Testis (tissue), 3 donors: ENCODE data around the gene MAGEA3. TPM values are rescaled to one million over a fixed set of nuclear protein-coding genes. Genes with fewer than 3 reads are reported as not detected.
"Not testable (repeated sequence)": the region's sequence is repeated elsewhere in the genome, so short reads cannot be mapped to it uniquely, and the experiment has no call there.

ENCODE experiments used
- DNase-seq: peaks from one replicate; pipeline ENCODE4 v3.0.0-alpha.2; 2019
- H3K27ac ChIP-seq, 2 donors: fragments of 200-600 bp; sonication (generic); one replicate each; pipeline ENCODE4 v1.5.1; 2019
- H3K27me3 ChIP-seq: fragments of 200-600 bp; sonication (generic); one replicate; pipeline ENCODE4 v1.5.1; 2019
- H3K36me3 ChIP-seq: fragments of 200-600 bp; sonication (generic); one replicate; pipeline ENCODE4 v1.5.1; 2017; ENCODE audit warnings: low read depth; ENCODE audit errors: missing control alignments
- H3K4me1 ChIP-seq: fragments of 200-600 bp; sonication (generic); one replicate; pipeline ENCODE4 v1.5.1; 2019
- H3K4me3 ChIP-seq, 2 donors: fragments of 200-600 bp; sonication (generic); one replicate each; pipeline ENCODE4 v1.5.1; 2017 to 2019
- H3K9me3 ChIP-seq: fragments of 200-600 bp; sonication (generic); one replicate; pipeline ENCODE4 v1.5.1; 2017
- CTCF ChIP-seq, 3 experiments: fragments of 450-650 bp in 2 of 3; fragments of 200-600 bp in 1 of 3; sonication (generic) in 1 of 3; IDR thresholded peaks; one replicate each; pipeline ENCODE4 v1.5.1; 2016 to 2019; ENCODE audit warnings: antibody characterized with exemption in 3 of 3, mild to moderate bottlenecking in 2 of 3, moderate library complexity in 1 of 3
- POLR2A ChIP-seq: fragments of 450-650 bp; IDR thresholded peaks from one replicate; pipeline ENCODE4 v1.6.1; 2017; ENCODE audit warnings: antibody characterized with exemption, mild to moderate bottlenecking, moderate library complexity
- WGBS, 2 donors: methylation state at CpG; one replicate each; pipeline ENCODE4 v1.1.5; 2018; 5-methylcytosine and 5-hydroxymethylcytosine counted together
- intact Hi-C: fragments of 100-400 bp; cut with DNase I; formaldehyde crosslinking; loops from one replicate; pipeline ENCODE4 v1.15.1; 2023; ENCODE audit warnings: low total_unique reads
- polyA plus RNA-seq: library from polyadenylated mRNA; stranded (reverse); fragments of 350-450 nt; fragmentation: Illumina TruSeq; extraction: RNeasy Lipid Tissue Mini Kit (QIAGEN cat#74804); gene quantifications from one replicate; pipeline ENCODE4 v1.2.3, GENCODE V29; 2014; ENCODE audit warnings: low read depth, low replicate concordance; ENCODE audit not compliant: insufficient read depth
- total RNA-seq, 2 donors: library from RNA; depleted of rRNA; stranded (reverse); fragments of >200 nt; gene quantifications; one replicate each; pipeline ENCODE4 v1.2.3, GENCODE V29; 2016

MAGEA3 gene
- total and polyA plus RNA-seq, 3 donors from 2014 or later = 16.0 to 16.3 (median 16.1) TPM

- DNase-seq = no peak
Measured at GRCh38 chrX:152658302-152658701, 40.3 kb upstream of the MAGEA3 start.

GRCh38 chrX:152663086-152663485 is 35.5 kb upstream of the MAGEA3 start:
- Histone ChIP-seq H3K27ac (no peak overlapping the region), H3K27me3 (no peaks in the 10 kb centered on the region), H3K9me3 (no peaks in the 10 kb centered on the region), H3K4me1 (no peaks in the 10 kb centered on the region), H3K36me3 (no peaks in the 10 kb centered on the region), H3K4me3 (no peak overlapping the region)
- intact Hi-C loops = no loop called here
- TF ChIP-seq POLR2A (no peak), CTCF (IDR thresholded peaks at IDR 0.05) (no peak)
- WGBS, 2 donors = 60 to 94% methylated on average over 3 to 4 of the region's 4 CpGs
- DNase-seq = no peak

More at GRCh38 chrX:152658302-152658701, 40.3 kb upstream of the MAGEA3 start:
- H3K4me1 ChIP-seq = no peaks in the 10 kb centered on the region
- no peak overlapping the region for H3K27ac ChIP-seq
- H3K4me3 ChIP-seq = no peak overlapping the region
- intact Hi-C loops = no loop called here
- no peaks in the 10 kb centered on the region for H3K36me3 ChIP-seq
- 43 to 49% methylated on average over 2 of the region's 2 CpGs for WGBS, 2 donors
- no peaks in the 10 kb centered on the region for H3K27me3 ChIP-seq
- TF ChIP-seq POLR2A (no peak), CTCF (IDR thresholded peaks at IDR 0.05) (no peak)
- H3K9me3 ChIP-seq = no peaks in the 10 kb centered on the region

DNA sequence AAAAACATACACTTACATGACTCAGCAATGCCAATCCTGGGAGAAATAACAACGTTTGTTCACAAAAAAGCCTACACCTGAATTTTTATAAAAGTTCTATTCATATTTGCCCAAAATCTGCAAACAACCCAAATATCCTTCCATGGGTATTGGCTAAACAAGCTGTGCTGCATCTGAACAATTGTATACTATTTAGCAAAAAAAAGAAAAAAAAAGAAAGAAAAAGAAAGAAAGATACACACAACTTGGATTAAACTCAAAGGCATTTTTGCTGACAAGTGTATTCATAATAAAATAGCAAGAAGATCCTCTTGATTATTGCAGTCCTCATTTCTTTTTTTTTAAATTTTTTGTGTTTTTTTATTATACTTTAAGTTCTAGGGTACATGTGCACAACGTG is 24.5 kb upstream of the MAGEA3 start:
- no peak for TF ChIP-seq CTCF (IDR thresholded peaks at IDR 0.05)
- TF ChIP-seq POLR2A = no peak
- Histone ChIP-seq H3K4me1 (no peaks in the 10 kb centered on the region), H3K27me3 (no peaks in the 10 kb centered on the region), H3K9me3 (no peaks in the 10 kb centered on the region), H3K4me3 (no peak overlapping the region), H3K36me3 (no peaks in the 10 kb centered on the region), H3K27ac (no peak overlapping the region)
- no peak for DNase-seq
- intact Hi-C loops = no loop called here
- WGBS, 2 donors = 90 to 98% methylated on average over 1 to 2 of the region's 2 CpGs

- H3K27me3 ChIP-seq, H3K4me1 ChIP-seq, H3K36me3 ChIP-seq, DNase-seq, H3K9me3 ChIP-seq, intact Hi-C loops, H3K27ac ChIP-seq, H3K4me3 ChIP-seq: not testable (repeated sequence)
- 92 to 93% methylated on average over 3 of the region's 3 CpGs for WGBS, 2 donors
Measured at GRCh38 chrX:152674652-152675051, 23.9 kb upstream of the MAGEA3 start.

DNA sequence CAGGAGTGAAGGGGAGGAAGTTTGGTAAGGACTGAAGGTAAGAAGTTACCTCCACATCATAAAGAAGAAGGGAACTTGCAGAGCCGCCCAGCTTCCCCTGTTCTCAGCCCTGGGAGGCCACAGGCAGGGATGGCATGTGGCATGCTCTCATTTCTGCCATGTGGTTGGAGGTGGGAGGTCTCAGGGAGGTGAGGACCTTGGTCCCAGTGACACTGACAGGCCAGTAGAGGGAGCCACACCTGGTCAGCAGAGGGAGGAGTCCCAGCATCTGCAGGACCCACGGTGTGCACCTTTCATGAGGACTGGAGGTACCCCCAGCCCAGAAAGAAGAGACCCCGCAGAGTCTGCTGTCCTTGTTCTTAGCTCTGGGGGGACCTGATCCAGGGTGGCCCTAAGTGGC is 17.6 kb upstream of the MAGEA3 start:
- H3K4me3 ChIP-seq = not testable (repeated sequence)
- whole genome bisulfite sequencing, 2 donors = no CpG with 5 or more reads among the region's 3 CpGs

DNA sequence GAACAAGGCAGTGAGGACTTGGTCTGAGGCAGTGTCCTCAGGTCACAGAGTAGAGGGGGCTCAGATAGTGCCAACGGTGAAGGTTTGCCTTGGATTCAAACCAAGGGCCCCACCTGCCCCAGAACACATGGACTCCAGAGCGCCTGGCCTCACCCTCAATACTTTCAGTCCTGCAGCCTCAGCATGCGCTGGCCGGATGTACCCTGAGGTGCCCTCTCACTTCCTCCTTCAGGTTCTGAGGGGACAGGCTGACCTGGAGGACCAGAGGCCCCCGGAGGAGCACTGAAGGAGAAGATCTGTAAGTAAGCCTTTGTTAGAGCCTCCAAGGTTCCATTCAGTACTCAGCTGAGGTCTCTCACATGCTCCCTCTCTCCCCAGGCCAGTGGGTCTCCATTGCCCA is 1.8 kb downstream of the MAGEA3 start:
- DNase-seq, H3K27me3 ChIP-seq, H3K4me3 ChIP-seq, H3K4me1 ChIP-seq, H3K36me3 ChIP-seq, H3K27ac ChIP-seq, H3K9me3 ChIP-seq, intact Hi-C loops: not testable (repeated sequence)
- WGBS, 2 donors = 100% methylated on average over 3 of the region's 5 CpGs; no CpG with 5 or more reads in 1 of the 2 donors

More for the DNA sequence above, 17.6 kb upstream of the MAGEA3 start:
- H3K27me3 ChIP-seq, H3K9me3 ChIP-seq, H3K4me1 ChIP-seq, intact Hi-C loops, DNase-seq, H3K36me3 ChIP-seq, H3K27ac ChIP-seq: not testable (repeated sequence)

GRCh38 chrX:152706500-152706899 is 7.9 kb downstream of the MAGEA3 start:
- H3K9me3 ChIP-seq, DNase-seq, H3K4me3 ChIP-seq, intact Hi-C loops, H3K27me3 ChIP-seq, H3K36me3 ChIP-seq, H3K4me1 ChIP-seq, H3K27ac ChIP-seq: not testable (repeated sequence)
- 94% methylated on average over 5 of the region's 7 CpGs; no CpG with 5 or more reads in 1 of the 2 donors for WGBS, 2 donors

DNA sequence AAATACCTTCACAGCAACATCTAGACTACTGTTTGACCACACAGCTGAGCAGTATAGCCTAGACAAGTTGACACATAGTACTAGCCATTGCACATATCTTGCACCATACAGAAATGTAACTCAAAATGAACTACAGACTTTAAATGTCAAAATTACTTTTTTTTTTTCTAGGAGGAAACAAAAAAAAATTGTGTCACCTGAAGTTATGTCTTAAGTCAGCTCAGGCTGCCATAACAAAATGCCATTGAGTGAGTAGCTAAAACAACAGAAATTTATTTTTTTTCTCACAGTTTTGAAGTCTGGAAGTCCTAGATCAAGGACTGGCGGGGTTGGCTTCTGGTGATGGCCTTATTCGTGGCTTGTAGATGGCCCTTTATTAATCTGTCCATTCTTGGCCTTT is 10.6 kb downstream of the MAGEA3 start, which contains the start of gene CSAG2:
TSS of gene CSAG2 (minus strand) at position 101 of the 400 bp plus-strand sequence. CDS start 161 bp downstream, outside the sequence.
- H3K36me3 ChIP-seq, H3K27me3 ChIP-seq, H3K9me3 ChIP-seq, H3K4me3 ChIP-seq, DNase-seq, intact Hi-C loops, H3K4me1 ChIP-seq, H3K27ac ChIP-seq: not testable (repeated sequence)
- no CpG with 5 or more reads among the region's 2 CpGs for WGBS, 2 donors

DNA sequence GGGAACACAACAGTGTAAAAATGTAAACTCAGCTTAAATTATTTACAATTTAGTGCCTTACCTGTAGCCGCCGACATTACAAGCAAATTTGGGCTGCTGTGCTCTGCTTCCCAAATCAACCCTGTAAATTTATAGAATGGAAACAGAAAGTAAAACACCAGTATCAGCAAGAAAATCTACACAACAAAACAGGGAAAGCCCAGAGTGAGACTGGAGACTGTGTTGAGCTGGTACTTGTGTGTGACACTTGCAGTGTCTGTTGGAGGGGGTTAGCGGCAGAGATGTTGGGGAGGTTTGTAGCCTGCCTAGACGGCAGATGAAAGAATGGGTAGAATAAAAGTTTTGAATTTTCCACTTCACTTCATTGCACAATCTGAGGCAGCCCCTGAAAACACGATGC is 14.6 kb downstream of the MAGEA3 start:
- WGBS, 2 donors = no CpG with 5 or more reads among the region's 5 CpGs
- H3K27me3 ChIP-seq, H3K36me3 ChIP-seq, H3K9me3 ChIP-seq, H3K4me3 ChIP-seq, H3K27ac ChIP-seq, DNase-seq, intact Hi-C loops, H3K4me1 ChIP-seq: not testable (repeated sequence)
